HL-60 (cell line): ENCODE data around the gene CD99.

Experiments used
- POLR2AphosphoS5 ChIP-seq: IDR thresholded peaks from 2 replicates; pipeline ENCODE4 v1.6.1; 2012; ENCODE audit warnings: low read depth
- TF ChIP-seq, protein P1 (sequence below): IDR thresholded peaks from one replicate; pipeline ENCODE4 v1.5.1; 2011; ENCODE audit warnings: low read length, control low read depth, inconsistent platforms; ENCODE audit not compliant: insufficient read depth
- TF ChIP-seq, protein P2 (sequence below): IDR thresholded peaks from 2 replicates; pipeline ENCODE4 v1.6.1; 2012; ENCODE audit warnings: low read depth; ENCODE audit not compliant: insufficient replicate concordance

DNA sequence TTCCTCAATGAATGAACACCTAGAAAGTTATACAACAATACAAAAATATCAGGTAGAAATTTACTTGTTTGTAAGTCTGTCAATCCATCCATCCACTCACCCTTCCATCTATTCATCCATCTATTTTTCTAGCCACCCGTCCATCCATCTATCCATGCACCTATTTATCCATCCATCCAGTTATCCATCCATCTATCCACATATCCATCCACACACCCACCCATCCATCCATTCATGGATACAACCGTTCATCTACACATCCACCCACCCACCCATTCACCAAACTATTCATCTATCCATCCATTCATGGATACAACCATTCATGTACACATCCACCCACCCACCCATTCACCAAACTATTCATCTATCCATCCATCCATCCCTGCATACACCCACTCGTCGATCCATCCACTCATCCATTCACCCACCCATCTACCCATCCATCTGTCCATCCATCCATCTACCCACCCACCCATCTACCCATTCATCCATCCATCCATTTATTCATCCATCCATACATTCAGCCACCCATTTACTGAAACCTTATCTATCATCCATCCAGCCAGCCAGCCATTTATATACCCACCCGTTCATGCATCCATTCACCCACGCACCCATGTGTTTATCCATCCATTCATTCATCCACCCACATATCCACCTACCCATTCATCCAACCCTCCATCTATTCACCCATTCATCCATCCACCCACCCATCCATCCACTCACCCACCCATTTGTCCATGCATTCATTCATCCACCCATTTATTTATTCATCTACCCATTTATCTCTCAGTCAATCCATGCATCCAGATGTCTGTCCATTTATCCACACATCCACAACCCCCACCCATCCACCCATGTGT lies 10.4 kb upstream of the CD99 start:
- TF ChIP-seq, protein P1, sequence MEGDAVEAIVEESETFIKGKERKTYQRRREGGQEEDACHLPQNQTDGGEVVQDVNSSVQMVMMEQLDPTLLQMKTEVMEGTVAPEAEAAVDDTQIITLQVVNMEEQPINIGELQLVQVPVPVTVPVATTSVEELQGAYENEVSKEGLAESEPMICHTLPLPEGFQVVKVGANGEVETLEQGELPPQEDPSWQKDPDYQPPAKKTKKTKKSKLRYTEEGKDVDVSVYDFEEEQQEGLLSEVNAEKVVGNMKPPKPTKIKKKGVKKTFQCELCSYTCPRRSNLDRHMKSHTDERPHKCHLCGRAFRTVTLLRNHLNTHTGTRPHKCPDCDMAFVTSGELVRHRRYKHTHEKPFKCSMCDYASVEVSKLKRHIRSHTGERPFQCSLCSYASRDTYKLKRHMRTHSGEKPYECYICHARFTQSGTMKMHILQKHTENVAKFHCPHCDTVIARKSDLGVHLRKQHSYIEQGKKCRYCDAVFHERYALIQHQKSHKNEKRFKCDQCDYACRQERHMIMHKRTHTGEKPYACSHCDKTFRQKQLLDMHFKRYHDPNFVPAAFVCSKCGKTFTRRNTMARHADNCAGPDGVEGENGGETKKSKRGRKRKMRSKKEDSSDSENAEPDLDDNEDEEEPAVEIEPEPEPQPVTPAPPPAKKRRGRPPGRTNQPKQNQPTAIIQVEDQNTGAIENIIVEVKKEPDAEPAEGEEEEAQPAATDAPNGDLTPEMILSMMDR: no peak
- TF ChIP-seq POLR2AphosphoS5: no peak
- TF ChIP-seq, protein P2, sequence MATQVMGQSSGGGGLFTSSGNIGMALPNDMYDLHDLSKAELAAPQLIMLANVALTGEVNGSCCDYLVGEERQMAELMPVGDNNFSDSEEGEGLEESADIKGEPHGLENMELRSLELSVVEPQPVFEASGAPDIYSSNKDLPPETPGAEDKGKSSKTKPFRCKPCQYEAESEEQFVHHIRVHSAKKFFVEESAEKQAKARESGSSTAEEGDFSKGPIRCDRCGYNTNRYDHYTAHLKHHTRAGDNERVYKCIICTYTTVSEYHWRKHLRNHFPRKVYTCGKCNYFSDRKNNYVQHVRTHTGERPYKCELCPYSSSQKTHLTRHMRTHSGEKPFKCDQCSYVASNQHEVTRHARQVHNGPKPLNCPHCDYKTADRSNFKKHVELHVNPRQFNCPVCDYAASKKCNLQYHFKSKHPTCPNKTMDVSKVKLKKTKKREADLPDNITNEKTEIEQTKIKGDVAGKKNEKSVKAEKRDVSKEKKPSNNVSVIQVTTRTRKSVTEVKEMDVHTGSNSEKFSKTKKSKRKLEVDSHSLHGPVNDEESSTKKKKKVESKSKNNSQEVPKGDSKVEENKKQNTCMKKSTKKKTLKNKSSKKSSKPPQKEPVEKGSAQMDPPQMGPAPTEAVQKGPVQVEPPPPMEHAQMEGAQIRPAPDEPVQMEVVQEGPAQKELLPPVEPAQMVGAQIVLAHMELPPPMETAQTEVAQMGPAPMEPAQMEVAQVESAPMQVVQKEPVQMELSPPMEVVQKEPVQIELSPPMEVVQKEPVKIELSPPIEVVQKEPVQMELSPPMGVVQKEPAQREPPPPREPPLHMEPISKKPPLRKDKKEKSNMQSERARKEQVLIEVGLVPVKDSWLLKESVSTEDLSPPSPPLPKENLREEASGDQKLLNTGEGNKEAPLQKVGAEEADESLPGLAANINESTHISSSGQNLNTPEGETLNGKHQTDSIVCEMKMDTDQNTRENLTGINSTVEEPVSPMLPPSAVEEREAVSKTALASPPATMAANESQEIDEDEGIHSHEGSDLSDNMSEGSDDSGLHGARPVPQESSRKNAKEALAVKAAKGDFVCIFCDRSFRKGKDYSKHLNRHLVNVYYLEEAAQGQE: no peak
